Uterus (tissue), 4 donors: ENCODE results near the gene PYGB. TPM values are rescaled to one million over a fixed set of nuclear protein-coding genes. Genes with fewer than 3 reads are reported as not detected.

Source experiments
- DNase-seq, 2 donors: peaks; one replicate each; pipeline ENCODE4 v3.0.0-alpha.2; 2019 to 2020
- H3K27ac ChIP-seq, 2 donors: fragments of 200-600 bp; sonication (generic); 1 replicate in 1 of 2; 2 replicates in 1 of 2; pipeline ENCODE4 v1.5.1; 2016 to 2018
- H3K27me3 ChIP-seq, 2 donors: fragments of 200-600 bp; sonication (generic); one replicate each; pipeline ENCODE4 v1.5.1; 2018 to 2019; ENCODE audit warnings: control low read depth in 1 of 2
- H3K36me3 ChIP-seq, 2 donors: fragments of 200-600 bp; sonication (generic); one replicate each; pipeline ENCODE4 v1.5.1; 2019; ENCODE audit warnings: control low read depth in 1 of 2
- H3K4me1 ChIP-seq, 2 donors: fragments of 200-600 bp; sonication (generic); one replicate each; pipeline ENCODE4 v1.5.1; 2018 to 2019; ENCODE audit warnings: control low read depth in 1 of 2
- H3K4me3 ChIP-seq, 2 donors: fragments of 200-600 bp; sonication (generic); 1 replicate in 1 of 2; 2 replicates in 1 of 2; pipeline ENCODE4 v1.5.1; 2018 to 2019; ENCODE audit warnings: mild to moderate bottlenecking in 1 of 2
- H3K9me3 ChIP-seq, 2 donors: fragments of 200-600 bp; sonication (generic); one replicate each; pipeline ENCODE4 v1.5.1; 2019; ENCODE audit warnings: control low read depth in 1 of 2
- CTCF ChIP-seq, 4 experiments: fragments of 200-600 bp in 2 of 4; fragments of 450-650 bp in 2 of 4; sonication (generic) in 2 of 4; IDR thresholded peaks; one replicate each; pipeline ENCODE4 v1.5.1; 2016 to 2019; ENCODE audit warnings: antibody characterized with exemption in 4 of 4, mild to moderate bottlenecking in 2 of 4, moderate library complexity in 1 of 4
- POLR2A ChIP-seq, 2 donors: fragments of 450-650 bp; IDR thresholded peaks; one replicate each; pipeline ENCODE4 v1.6.1; 2016; ENCODE audit warnings: antibody characterized with exemption in 2 of 2, mild to moderate bottlenecking in 1 of 2, moderate library complexity in 1 of 2
- intact Hi-C: fragments of 100-400 bp; cut with DNase I; formaldehyde crosslinking; loops from one replicate; pipeline ENCODE4 v1.15.1; 2023; ENCODE audit warnings: low total_unique reads
- total RNA-seq, 4 donors: library from RNA; depleted of rRNA in 3 of 4; stranded (reverse); fragments of >200 nt in 3 of 4; gene quantifications; one replicate each; pipeline versions ENCODE4 v1.1.0 to v1.2.4, GENCODE V29; 2014 to 2023
- donor health status: DM: yes; HTN: yes; CAD: no.

Gene PYGB
- total RNA-seq, 4 donors from 2014 or later, result 26.2 to 87.9 (median 49.8) TPM

- H3K9me3 ChIP-seq, result no peaks in the 10 kb centered on the region
- H3K4me1 ChIP-seq, result peaks cover 0 to 7% of the 10 kb centered on the region in 2 donors
- H3K27ac ChIP-seq, result peak overlapping the region; percentile 53 to 81
- peak; percentile 30 to 41 for DNase-seq
- H3K4me3 ChIP-seq, result no peak overlapping the region
- no peaks in the 10 kb centered on the region for H3K27me3 ChIP-seq
- no peaks in the 10 kb centered on the region for H3K36me3 ChIP-seq
- no peak for TF ChIP-seq CTCF (IDR thresholded peaks at IDR 0.05)
- no peak for TF ChIP-seq POLR2A (IDR thresholded peaks at IDR 0.05)
- intact Hi-C loops, result no loop called here
These were observed 21.2 kb upstream of the PYGB start for GRCh38 chr20:25226433-25227316.

GRCh38 chr20:25227317-25227831 is 20.5 kb upstream of the PYGB start:
- no peak overlapping the region for H3K4me3 ChIP-seq
- no peaks in the 10 kb centered on the region for H3K27me3 ChIP-seq
- peak overlapping the region; percentile 53 to 81 for H3K27ac ChIP-seq
- TF ChIP-seq CTCF (IDR thresholded peaks at IDR 0.05) (no peak), POLR2A (IDR thresholded peaks at IDR 0.05) (no peak)
- no peaks in the 10 kb centered on the region for H3K36me3 ChIP-seq
- intact Hi-C loops, result no loop called here
- peak in 1 of 2 donors; percentile 38 for DNase-seq
- H3K9me3 ChIP-seq, result no peaks in the 10 kb centered on the region
- peaks cover 0 to 7% of the 10 kb centered on the region in 2 donors for H3K4me1 ChIP-seq

GRCh38 chr20:25229486-25230165 is 18.3 kb upstream of the PYGB start:
- TF ChIP-seq POLR2A (IDR thresholded peaks at IDR 0.05) (no peak), CTCF (IDR thresholded peaks at IDR 0.05) (no peak)
- H3K27ac ChIP-seq, result peak overlapping the region in 1 of 2 donors; percentile 14
- no peak for DNase-seq
- H3K4me3 ChIP-seq, result no peak overlapping the region
- intact Hi-C loops, result no loop called here
- H3K4me1 ChIP-seq, result peaks cover 0 to 7% of the 10 kb centered on the region in 2 donors
- H3K9me3 ChIP-seq, result no peaks in the 10 kb centered on the region
- H3K27me3 ChIP-seq, result no peaks in the 10 kb centered on the region
- H3K36me3 ChIP-seq, result no peaks in the 10 kb centered on the region

GRCh38 chr20:25230166-25230831 is 17.6 kb upstream of the PYGB start:
- TF ChIP-seq CTCF (IDR thresholded peaks at IDR 0.05) (no peak), POLR2A (IDR thresholded peaks at IDR 0.05) (no peak)
- Histone ChIP-seq H3K27ac (peak overlapping the region in 1 of 2 donors; percentile 14), H3K27me3 (no peaks in the 10 kb centered on the region), H3K36me3 (no peaks in the 10 kb centered on the region), H3K4me1 (peaks cover 0 to 7% of the 10 kb centered on the region in 2 donors), H3K9me3 (no peaks in the 10 kb centered on the region), H3K4me3 (no peak overlapping the region)
- intact Hi-C loops, result no loop called here
- no peak for DNase-seq
